HCT116 (cell line): ENCODE measurements around the gene MICU2. TPM values are rescaled to one million over a fixed set of nuclear protein-coding genes. Genes with fewer than 3 reads are reported as not detected.

ENCODE experiments used
- ATAC-seq: fragments of 200-7000 bp; cut with Tn5 transposase; 2 replicates; pipeline ENCODE4 v1.9.1; 2020; ENCODE audit warnings: mild to moderate bottlenecking, moderate library complexity
- BruUV-seq: library from RNA; stranded (reverse); fragments of 400-500 nt; replicated peaks from 2 replicates; lab custom pipeline; 2021; lab: Mats Ljungman, UMichigan
- CTCF ChIA-PET: fragments of 300-600 bp; sonication (Branson Sonifier 250); formaldehyde crosslinking; loops from one replicate; lab custom pipeline; 2021; ENCODE audit warnings: antibody characterized with exemption; lab: Charles Lee
- POLR2A ChIA-PET: fragments of 300-600, 350-600 bp; sonication (Branson Sonifier 250); formaldehyde crosslinking; loops from one replicate; lab custom pipeline; 2021; ENCODE audit warnings: antibody characterized with exemption; lab: Charles Lee
- RAD21 ChIA-PET, 2 experiments: fragments of 300-600 bp; sonication (Branson Sonifier 250); formaldehyde crosslinking; loops; one replicate each; lab custom pipeline; 2023; ENCODE audit warnings: low total read pairs in 2 of 2; ENCODE audit not compliant: uncharacterized antibody in 2 of 2, unreplicated experiment in 2 of 2, low non-redundant PET in 1 of 2; lab: Charles Lee
- DNase-seq: peaks from one replicate; pipeline ENCODE4 v3.0.0-alpha.2; 2010; ENCODE audit warnings: low read depth, low spot score
- H2AFZ ChIP-seq: fragments of 200-600 bp; shearing (Covaris generic), sonication (generic); 2 replicates; pipeline ENCODE4 v1.6.1; 2017; ENCODE audit warnings: low read depth, mixed run types, mixed read lengths, antibody characterized with exemption, low read length; ENCODE audit not compliant: poor library complexity, severe bottlenecking
- H3K27ac ChIP-seq: 2 replicates; pipeline ENCODE4 v1.5.1; 2012; ENCODE audit warnings: low read depth, low read length
- H3K27me3 ChIP-seq: fragments of 200-600 bp; sonication (generic); 2 replicates; pipeline ENCODE4 v1.6.1; 2016; ENCODE audit warnings: mixed run types, low read length, mixed read lengths; ENCODE audit not compliant: insufficient read depth
- H3K36me3 ChIP-seq, 2 experiments: fragments of 200-500 bp in 1 of 2; fragments of 200-600 bp in 1 of 2; sonication (Bioruptor generic) in 1 of 2; sonication (generic) in 1 of 2; 2 replicates each; pipeline versions ENCODE4 v1.5.1 to v1.6.1; 2014 to 2016; ENCODE audit warnings: low read length in 2 of 2, inconsistent platforms in 1 of 2, mixed read lengths in 1 of 2, mixed run types in 1 of 2; ENCODE audit not compliant: insufficient read depth in 2 of 2, control insufficient read depth in 1 of 2
- H3K4me1 ChIP-seq, 2 experiments: fragments of 200-600 bp in 1 of 2; sonication (generic) in 1 of 2; 2 replicates each; pipeline versions ENCODE4 v1.5.1 to v1.6.1; 2012 to 2017; ENCODE audit warnings: low read length in 2 of 2, inconsistent platforms in 1 of 2, mild to moderate bottlenecking in 1 of 2, mixed read lengths in 1 of 2, mixed run types in 1 of 2, moderate library complexity in 1 of 2; ENCODE audit not compliant: insufficient read depth in 2 of 2, control insufficient read depth in 1 of 2
- H3K4me2 ChIP-seq: fragments of 200-600 bp; sonication (generic); 2 replicates; pipeline ENCODE4 v1.6.1; 2017; ENCODE audit warnings: mixed run types, low read length, mixed read lengths
- H3K4me3 ChIP-seq, 2 experiments: fragments of 200-600 bp in 1 of 2; sonication (generic) in 1 of 2; replicated peaks in 1 of 2; 2 replicates each; pipeline ENCODE4 v1.5.1; 2011 to 2016; ENCODE audit warnings: low read length in 2 of 2, control low read depth in 1 of 2, low read depth in 1 of 2, mild to moderate bottlenecking in 1 of 2, mixed read lengths in 1 of 2, mixed run types in 1 of 2
- H3K79me2 ChIP-seq: fragments of 200-600 bp; sonication (generic); 2 replicates; pipeline ENCODE4 v1.6.1; 2017; ENCODE audit warnings: mild to moderate bottlenecking, mixed run types, low read length, moderate library complexity, mixed read lengths; ENCODE audit not compliant: insufficient read depth
- H3K9ac ChIP-seq: fragments of 200-600 bp; sonication (generic); 2 replicates; pipeline ENCODE4 v1.6.1; 2016; ENCODE audit warnings: low read length, mixed read lengths
- H3K9me2 ChIP-seq: fragments of 200-600 bp; sonication (generic), shearing (Covaris generic); 2 replicates; pipeline ENCODE4 v1.6.1; 2017; ENCODE audit warnings: mixed run types, mild to moderate bottlenecking, moderate library complexity; ENCODE audit not compliant: insufficient read depth
- H3K9me3 ChIP-seq, 2 experiments: fragments of 200-500 bp in 1 of 2; fragments of 200-600 bp in 1 of 2; sonication (Bioruptor generic) in 1 of 2; sonication (generic) in 1 of 2; 2 replicates each; pipeline ENCODE4 v1.6.1; 2014 to 2017; ENCODE audit warnings: low read length in 2 of 2, mixed read lengths in 2 of 2, inconsistent platforms in 1 of 2, low read depth in 1 of 2, mild to moderate bottlenecking in 1 of 2, mixed run types in 1 of 2, moderate library complexity in 1 of 2; ENCODE audit not compliant: control insufficient read depth in 1 of 2, insufficient read depth in 1 of 2
- H4K20me1 ChIP-seq: fragments of 200-600 bp; sonication (generic), shearing (Covaris generic); 2 replicates; pipeline ENCODE4 v1.6.1; 2017; ENCODE audit warnings: mixed run types, mild to moderate bottlenecking, moderate library complexity; ENCODE audit not compliant: insufficient read depth
- EGR1 ChIP-seq: IDR thresholded peaks from 2 replicates; pipeline ENCODE4 v1.6.1; 2012; ENCODE audit warnings: low read depth
- ELF1 ChIP-seq: IDR thresholded peaks from 2 replicates; pipeline ENCODE4 v1.6.1; 2012; ENCODE audit warnings: low read depth, borderline replicate concordance
- EZH2 ChIP-seq: fragments of 200-600 bp; sonication (generic); IDR thresholded peaks from 2 replicates; pipeline ENCODE4 v1.6.1; 2017; ENCODE audit warnings: antibody characterized with exemption, mixed run types
- EZH2phosphoT487 ChIP-seq: fragments of 200-600 bp; IDR thresholded peaks from 2 replicates; pipeline ENCODE4 v1.6.1; 2018; ENCODE audit warnings: antibody characterized with exemption, borderline replicate concordance
- JUND ChIP-seq: IDR thresholded peaks from 2 replicates; pipeline ENCODE4 v1.6.1; 2012
- MAX ChIP-seq: IDR thresholded peaks from 2 replicates; pipeline ENCODE4 v1.6.1; 2012
- POLR2A ChIP-seq: IDR thresholded peaks from 2 replicates; pipeline ENCODE4 v1.7.0; 2011; ENCODE audit warnings: borderline replicate concordance; ENCODE audit not compliant: insufficient read depth, insufficient read length; ENCODE audit errors: extremely low read depth
- POLR2AphosphoS5 ChIP-seq: IDR thresholded peaks from 2 replicates; pipeline ENCODE4 v1.6.1; 2011; ENCODE audit warnings: mild to moderate bottlenecking, low read depth, low read length, moderate library complexity
- REST ChIP-seq: IDR thresholded peaks from 2 replicates; pipeline ENCODE4 v1.6.1; 2012; ENCODE audit warnings: low read depth
- SIN3A ChIP-seq: IDR thresholded peaks from 2 replicates; pipeline ENCODE4 v1.6.1; 2012; ENCODE audit warnings: low read depth
- SRF ChIP-seq: IDR thresholded peaks from 2 replicates; pipeline ENCODE4 v1.6.1; 2012; ENCODE audit warnings: low read depth
- TCF7L2 ChIP-seq: IDR thresholded peaks from 2 replicates; pipeline ENCODE4 v1.7.0; 2011; ENCODE audit warnings: borderline replicate concordance, inconsistent platforms; ENCODE audit not compliant: insufficient read depth, insufficient read length; ENCODE audit errors: extremely low read depth
- YY1 ChIP-seq: IDR thresholded peaks from 2 replicates; pipeline ENCODE4 v1.6.1; 2011; ENCODE audit warnings: low read length, low read depth, moderate library complexity, mild to moderate bottlenecking; ENCODE audit not compliant: insufficient replicate concordance; ENCODE audit errors: extremely low read depth
- ZFX ChIP-seq: fragments of 450-650 bp; IDR thresholded peaks from 2 replicates; pipeline ENCODE4 v1.6.1; 2017
- ZNF274 ChIP-seq: fragments of 200-500 bp; sonication (Bioruptor generic); IDR thresholded peaks from 2 replicates; pipeline ENCODE4 v1.6.1; 2014; ENCODE audit warnings: mild to moderate bottlenecking, low read depth, low read length, inconsistent platforms
- intact Hi-C: fragments of 100-400 bp; cut with micrococcal nuclease; formaldehyde crosslinking; loops from 2 replicates; pipeline ENCODE4 v1.10.0; 2022
- total RNA-seq: library from RNA; stranded (reverse); gene quantifications from one replicate; pipeline ENCODE4 v1.2.1, GENCODE V29; 2021; ENCODE audit not compliant: unreplicated experiment

Gene MICU2
- total RNA-seq, 1 experiment from 2014 or later, result 41.0 TPM

- Histone ChIP-seq H2AFZ (no peak overlapping the region), H3K9ac (no peak overlapping the region), H3K9me3 (no peaks in the 10 kb centered on the region), H3K27ac (no peak overlapping the region), H3K79me2 (peaks cover 39% of the 10 kb centered on the region), H3K4me2 (no peak overlapping the region), H3K4me1 (0 out of 4 replicates have a peak, but pooled peaks cover 0 to 5% of the 10 kb centered on the region in 2 experiments), H3K36me3 (no peaks in the 10 kb centered on the region), H3K4me3 (no peak overlapping the region), H3K27me3 (no peaks in the 10 kb centered on the region), H3K9me2 (no peaks in the 10 kb centered on the region), H4K20me1 (no peaks in the 10 kb centered on the region)
- intact Hi-C loops, result no loop called here
- RAD21 ChIA-PET, result no interaction called here
- TF ChIP-seq YY1 (no peak), EZH2phosphoT487 (no peak), REST (no peak), ELF1 (no peak), EGR1 (no peak), ZNF274 (no peak), JUND (no peak), POLR2A (no peak), TCF7L2 (no peak), SIN3A (no peak), ZFX (no peak), POLR2AphosphoS5 (no peak), EZH2 (no peak), SRF (no peak), MAX (no peak)
- BruUV-seq, result no TSS peak
- DNase-seq, result no peak
- POLR2A ChIA-PET, result no interaction called here
- ATAC-seq, result no peak
- CTCF ChIA-PET, result no interaction called here
Measured at GRCh38 chr13:21576426-21576825, 27.5 kb downstream of the MICU2 start.
